Measurements from ENCODE around the gene SHISA7.

Gene SHISA7

GRCh38 chr19:55471266-55471665 is 28.2 kb upstream of the SHISA7 start:
- ChIA-PET CTCF (interaction anchor here (0.8 to 1.2 kb wide), 8 partner anchors 9 to 169 kb away, joined by 3 to 15 read pairs (median 3); partner anchors contain the start of genes ISOC2 and NAT14), POLR2A (interaction anchor here (0.8 kb wide), 1 partner anchor 10 kb away, joined by 3 read pairs; the partner anchor contains the start of gene ISOC2)
- H3K4me3 ChIP-seq (ENCODE audit: low read depth, low read length): no peak overlapping the region
- TF ChIP-seq CTCF (IDR thresholded peaks at IDR 0.05; ENCODE audit: insufficient read depth, low read length, missing control alignments): no peak
- no peak for DNase-seq (ENCODE audit: low read depth, low spot score)

- TF ChIP-seq CTCF (IDR thresholded peaks at IDR 0.05; ENCODE audit: insufficient read depth, low read length, missing control alignments): no peak
- DNase-seq (ENCODE audit: low read depth, low spot score): no peak
- ChIA-PET POLR2A (interaction anchor here (1.2 to 1.6 kb wide), 2 partner anchors 36 to 60 kb away, joined by 3 to 8 read pairs; partner anchors contain the start of gene UBE2S), CTCF (interaction anchor here (0.6 to 4.5 kb wide), 49 partner anchors 10 to 355 kb away, joined by 3 to 241 read pairs (median 5); partner anchors contain the start of genes DNAAF3, KMT5C, NAT14 and SSC5D)
- no peak overlapping the region for H3K4me3 ChIP-seq (ENCODE audit: low read depth, low read length)
These were observed 24.9 kb upstream of the SHISA7 start for GRCh38 chr19:55468054-55468393.

GRCh38 chr19:55467236-55468053 is 24.3 kb upstream of the SHISA7 start:
- POLR2A ChIA-PET: interaction anchor here (0.7 to 1.6 kb wide), 3 partner anchors 9 to 60 kb away, joined by 3 to 8 read pairs (median 8); partner anchors contain the start of genes UBE2S and ZNF628

GRCh38 chr19:55466241-55466614 is 23.1 kb upstream of the SHISA7 start:
- no peak for DNase-seq (ENCODE audit: low read depth, low spot score)
- CTCF ChIA-PET: interaction anchor here (2.3 to 4.5 kb wide), 7 partner anchors 11 to 324 kb away, joined by 18 to 241 read pairs (median 26); partner anchors contain the start of genes NAT14, SSC5D, ZNF628 and ZNF784

More at GRCh38 chr19:55467236-55468053, 24.3 kb upstream of the SHISA7 start:
- CTCF ChIA-PET: interaction anchor here (0.6 to 4.5 kb wide), 58 partner anchors 9 to 354 kb away, joined by 3 to 241 read pairs (median 5); partner anchors contain the start of genes DNAAF3, KMT5C, NAT14 and SSC5D
- TF ChIP-seq CTCF (IDR thresholded peaks at IDR 0.05; ENCODE audit: insufficient read depth, low read length, missing control alignments): peak; percentile 96
- no peak for DNase-seq (ENCODE audit: low read depth, low spot score)
- no peak overlapping the region for H3K4me3 ChIP-seq (ENCODE audit: low read depth, low read length)

GRCh38 chr19:55465460-55466240 is 22.6 kb upstream of the SHISA7 start:
- ChIA-PET POLR2A (no interaction called here), CTCF (interaction anchor here (2.8 to 4.5 kb wide), 5 partner anchors 12 to 160 kb away, joined by 18 to 241 read pairs (median 90); partner anchors contain the start of genes NAT14, SSC5D, ZNF628 and ZNF784)
- no peak for TF ChIP-seq CTCF (IDR thresholded peaks at IDR 0.05; ENCODE audit: insufficient read depth, low read length, missing control alignments)
- no peak overlapping the region for H3K4me3 ChIP-seq (ENCODE audit: low read depth, low read length)
- DNase-seq (ENCODE audit: low read depth, low spot score): no peak

More at GRCh38 chr19:55466241-55466614, 23.1 kb upstream of the SHISA7 start:
- TF ChIP-seq CTCF (IDR thresholded peaks at IDR 0.05; ENCODE audit: insufficient read depth, low read length, missing control alignments): no peak
- POLR2A ChIA-PET: no interaction called here
- no peak overlapping the region for H3K4me3 ChIP-seq (ENCODE audit: low read depth, low read length)
